NCI-H2107 treated with DMSO at 0.1 percent for 48 hours (cell line): ENCODE results near the gene RASSF1.
A peak's percentile ranks its signal among the peaks of the same experiment; 100 is the strongest.

ENCODE experiments used
- DNase-seq: peaks from one replicate; lab custom pipeline; 2025; ENCODE audit not compliant: unreplicated experiment; lab: John Stamatoyannopoulos, UW

The RASSF1 gene

GRCh38 chr3:50345586-50346234, 5.1 kb upstream of the RASSF1 start, which contains the start of gene ZMYND10:
Gene ZMYND10, minus strand, starts transcription at chr3:50345732. Its CDS starts 153 bp downstream, at chr3:50345579.
- no peak for DNase-seq

- DNase-seq, result no peak
These were observed 4.4 kb upstream of the RASSF1 start for GRCh38 chr3:50345008-50345407.

GRCh38 chr3:50342813-50343633, 2.4 kb upstream of the RASSF1 start:
- DNase-seq, result no peak

- no peak for DNase-seq
These were observed 1.5 kb upstream of the RASSF1 start for GRCh38 chr3:50341996-50342650.

- no peak for DNase-seq
These were observed 901 bp upstream of the RASSF1 start for GRCh38 chr3:50341537-50341936.

GRCh38 chr3:50340147-50340447, 539 bp downstream of the RASSF1 start:
- DNase-seq, result no peak

- DNase-seq, result no peak
These were observed 1.0 kb downstream of the RASSF1 start for GRCh38 chr3:50339485-50340146.

GRCh38 chr3:50338965-50339364, 1.7 kb downstream of the RASSF1 start:
- DNase-seq, result no peak

GRCh38 chr3:50337175-50337861, 3.3 kb downstream of the RASSF1 start:
- peak; percentile 84 for DNase-seq

- no peak for DNase-seq
These were observed 4.0 kb downstream of the RASSF1 start for GRCh38 chr3:50336452-50337174.

GRCh38 chr3:50334339-50335075, 6.1 kb downstream of the RASSF1 start:
- DNase-seq, result no peak

GRCh38 chr3:50333744-50334328, 6.8 kb downstream of the RASSF1 start:
- no peak for DNase-seq

GRCh38 chr3:50331364-50331907, 9.2 kb downstream of the RASSF1 start:
- DNase-seq, result no peak

GRCh38 chr3:50330330-50330729, 10.3 kb downstream of the RASSF1 start:
- no peak for DNase-seq

GRCh38 chr3:50327943-50328691, 12.5 kb downstream of the RASSF1 start, which contains the start of gene TUSC2:
Gene TUSC2, minus strand, starts transcription at chr3:50328223. Its CDS starts 124 bp downstream, at chr3:50328099.
- peak; percentile 78 for DNase-seq

- DNase-seq, result no peak
These were observed 13.5 kb downstream of the RASSF1 start for GRCh38 chr3:50327129-50327528.

- no peak for DNase-seq
These were observed 14.5 kb downstream of the RASSF1 start for GRCh38 chr3:50326182-50326541.

GRCh38 chr3:50325497-50326181, 15.0 kb downstream of the RASSF1 start:
- DNase-seq, result no peak
